ENCODE measurements around the gene PALB2. TPM values are rescaled to one million over a fixed set of nuclear protein-coding genes. Genes with fewer than 3 reads are reported as not detected.
A peak's percentile ranks its signal among the peaks of the same experiment; 100 is the strongest.

Gene PALB2
- total and polyA plus RNA-seq, 9 of the 15 experiments (the other 6 are each of a cell fraction or from before 2014, with no cell fraction given): 7.0 to 25.8 (median 15.2) TPM

DNA sequence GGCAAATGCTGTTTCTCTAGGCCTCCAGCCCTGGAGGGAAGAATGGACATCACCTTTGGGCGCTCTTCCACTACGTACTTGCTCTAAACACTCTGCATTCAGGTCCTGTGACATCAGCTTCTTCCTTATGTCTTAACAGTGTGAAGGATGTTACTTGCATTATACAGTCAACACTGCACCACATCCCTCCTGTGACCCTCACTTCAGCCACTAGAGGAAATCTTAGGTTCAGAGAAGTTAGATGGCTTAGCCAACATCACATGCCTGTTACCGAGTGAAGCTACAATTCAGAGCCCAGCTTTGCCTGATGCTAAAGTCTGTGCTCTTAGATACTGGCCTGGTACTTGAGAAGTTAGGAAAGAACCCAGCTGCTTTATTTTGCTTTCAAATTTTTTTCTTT is 65.3 kb downstream of the PALB2 start:
- no peak overlapping the region for H3K9ac ChIP-seq (ENCODE audit: insufficient read depth in 1 of 2, low read depth in 2 of 2, low read length in 2 of 2)
- peak; percentile 54 for FAIRE-seq
- no peaks in the 10 kb centered on the region for H3K9me1 ChIP-seq (ENCODE audit: control insufficient read depth, insufficient read depth, low read length)
- H3K4me3 ChIP-seq: no peak overlapping the region
- no peaks in the 10 kb centered on the region; a peak in 1 of 5 replicates for H3K4me1 ChIP-seq (replicated peaks in 1 of 2; ENCODE audit: control insufficient read depth in 2 of 2, insufficient read depth in 2 of 2, low read length in 2 of 2)
- TF ChIP-seq ZNF644 (tag; IDR thresholded peaks at IDR 0.05; ENCODE audit: low read depth) (no peak), SIX5 (IDR thresholded peaks at IDR 0.05; ENCODE audit: borderline replicate concordance in 1 of 2, insufficient read depth in 1 of 2, low read depth in 1 of 2, low read length in 2 of 2) (no peak), ZNF507 (tag; conservative IDR thresholded peaks at IDR 0.05) (no peak)
- TF ChIP-seq, protein P1, sequence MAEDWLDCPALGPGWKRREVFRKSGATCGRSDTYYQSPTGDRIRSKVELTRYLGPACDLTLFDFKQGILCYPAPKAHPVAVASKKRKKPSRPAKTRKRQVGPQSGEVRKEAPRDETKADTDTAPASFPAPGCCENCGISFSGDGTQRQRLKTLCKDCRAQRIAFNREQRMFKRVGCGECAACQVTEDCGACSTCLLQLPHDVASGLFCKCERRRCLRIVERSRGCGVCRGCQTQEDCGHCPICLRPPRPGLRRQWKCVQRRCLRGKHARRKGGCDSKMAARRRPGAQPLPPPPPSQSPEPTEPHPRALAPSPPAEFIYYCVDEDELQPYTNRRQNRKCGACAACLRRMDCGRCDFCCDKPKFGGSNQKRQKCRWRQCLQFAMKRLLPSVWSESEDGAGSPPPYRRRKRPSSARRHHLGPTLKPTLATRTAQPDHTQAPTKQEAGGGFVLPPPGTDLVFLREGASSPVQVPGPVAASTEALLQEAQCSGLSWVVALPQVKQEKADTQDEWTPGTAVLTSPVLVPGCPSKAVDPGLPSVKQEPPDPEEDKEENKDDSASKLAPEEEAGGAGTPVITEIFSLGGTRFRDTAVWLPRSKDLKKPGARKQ (CRISPR knock-in tag; IDR thresholded peaks at IDR 0.05): no peak
- no peak overlapping the region for H2AFZ ChIP-seq (ENCODE audit: low read depth, low read length)
- no peaks in the 10 kb centered on the region for H3K9me3 ChIP-seq (replicated peaks; ENCODE audit: control insufficient read depth, insufficient read depth, low read depth, low read length)
- H3K79me2 ChIP-seq (ENCODE audit: control insufficient read depth, insufficient read depth, low read length): no peaks in the 10 kb centered on the region
- ChIA-PET CTCF (ENCODE audit: low intra/inter-chr PET ratio) (no interaction called here), POLR2A (interaction anchor here (0.6 to 2.5 kb wide), 3 partner anchors 8 to 18 kb away, joined by 3 to 11 read pairs (median 4); partner anchors contain the start of genes EARS2 and UBFD1)
- 81% methylated on average over 3 of the region's 3 CpGs for WGBS (ENCODE audit: insufficient coverage, low coverage, missing lambda C conversion rate)
- no peak for DNase-seq (ENCODE audit: extremely low read depth in 1 of 4, low spot score in 3 of 4)
- intact Hi-C loops (cut with micrococcal nuclease): no loop called here
- H3K4me2 ChIP-seq (ENCODE audit: insufficient read depth, low read length): no peak overlapping the region
- no peaks in the 10 kb centered on the region for H3K27me3 ChIP-seq (ENCODE audit: control insufficient read depth in 2 of 2, insufficient read depth in 2 of 2, low read length in 2 of 2)
- H4K20me1 ChIP-seq (replicated peaks; ENCODE audit: control insufficient read depth, insufficient read depth, low read length): no peaks in the 10 kb centered on the region; the same call in 1 of the 2 replicates
- H3K36me3 ChIP-seq (ENCODE audit: control insufficient read depth, insufficient read depth, low read length): peaks cover 58% of the 10 kb centered on the region; the same call in 2 of the 3 replicates
- H3K27ac ChIP-seq (ENCODE audit: extremely low read depth, low read depth, low read length): no peak overlapping the region
- peak; percentile 69 for ATAC-seq
- in situ Hi-C loops (cut with MboI): no loop called here
- no TSS peak for BruUV-seq (replicated peaks)

Data from K562 (cell line).